ENCODE data around the gene CNTNAP2. TPM values are rescaled to one million over a fixed set of nuclear protein-coding genes. Genes with fewer than 3 reads are reported as not detected.
"Not testable (repeated sequence)": the region's sequence is repeated elsewhere in the genome, so short reads cannot be mapped to it uniquely, and the experiment has no call there.

The CNTNAP2 gene
- total RNA-seq, 1 donor from 2014 or later: 4.2 TPM

DNA sequence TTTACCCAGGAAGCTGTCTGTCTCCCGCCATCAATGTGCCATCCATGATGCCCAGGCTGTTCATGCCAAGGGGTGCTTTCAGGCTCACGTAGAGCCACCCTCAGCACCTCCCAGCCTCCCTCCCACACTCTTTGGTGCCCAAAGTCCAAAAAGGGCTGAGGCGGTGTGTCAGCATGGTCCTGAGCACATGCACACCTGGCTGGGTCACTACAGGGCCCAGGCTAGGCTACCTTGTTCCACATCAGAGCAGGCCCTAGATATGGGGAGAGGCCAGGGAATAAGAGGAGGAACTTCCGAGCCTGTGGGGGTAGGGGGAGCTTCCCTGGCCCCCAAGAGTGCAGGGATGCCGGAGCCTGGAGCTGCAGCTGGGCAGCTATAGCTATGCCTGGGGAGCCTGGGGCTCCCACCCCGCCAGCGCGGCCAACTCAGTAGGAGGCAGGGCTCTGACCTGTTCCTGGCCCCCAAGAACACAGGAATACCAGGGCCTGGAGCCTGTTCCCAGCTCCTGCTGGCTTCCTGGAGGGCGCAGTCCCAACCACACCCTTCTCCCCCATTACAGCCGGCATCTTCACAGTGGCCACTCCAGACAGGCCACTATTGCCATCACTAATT lies 2340.8 kb downstream of the CNTNAP2 start:
- Mint-ChIP-seq H3K27me3 (ENCODE audit: low read depth) (no peaks in the 10 kb centered on the region), H3K9me3 (peaks cover 5% of the 10 kb centered on the region), H3K4me1 (no peaks in the 10 kb centered on the region), H3K4me3 (no peak overlapping the region), H3K27ac (no peak overlapping the region), H3K36me3 (no peaks in the 10 kb centered on the region)
- no peak for DNase-seq (ENCODE audit: low spot score in 2 of 2, unreplicated experiment in 2 of 2)
- TF ChIP-seq, protein P1, sequence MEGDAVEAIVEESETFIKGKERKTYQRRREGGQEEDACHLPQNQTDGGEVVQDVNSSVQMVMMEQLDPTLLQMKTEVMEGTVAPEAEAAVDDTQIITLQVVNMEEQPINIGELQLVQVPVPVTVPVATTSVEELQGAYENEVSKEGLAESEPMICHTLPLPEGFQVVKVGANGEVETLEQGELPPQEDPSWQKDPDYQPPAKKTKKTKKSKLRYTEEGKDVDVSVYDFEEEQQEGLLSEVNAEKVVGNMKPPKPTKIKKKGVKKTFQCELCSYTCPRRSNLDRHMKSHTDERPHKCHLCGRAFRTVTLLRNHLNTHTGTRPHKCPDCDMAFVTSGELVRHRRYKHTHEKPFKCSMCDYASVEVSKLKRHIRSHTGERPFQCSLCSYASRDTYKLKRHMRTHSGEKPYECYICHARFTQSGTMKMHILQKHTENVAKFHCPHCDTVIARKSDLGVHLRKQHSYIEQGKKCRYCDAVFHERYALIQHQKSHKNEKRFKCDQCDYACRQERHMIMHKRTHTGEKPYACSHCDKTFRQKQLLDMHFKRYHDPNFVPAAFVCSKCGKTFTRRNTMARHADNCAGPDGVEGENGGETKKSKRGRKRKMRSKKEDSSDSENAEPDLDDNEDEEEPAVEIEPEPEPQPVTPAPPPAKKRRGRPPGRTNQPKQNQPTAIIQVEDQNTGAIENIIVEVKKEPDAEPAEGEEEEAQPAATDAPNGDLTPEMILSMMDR (IDR thresholded peaks at IDR 0.05; ENCODE audit: unreplicated experiment): no peak

DNA sequence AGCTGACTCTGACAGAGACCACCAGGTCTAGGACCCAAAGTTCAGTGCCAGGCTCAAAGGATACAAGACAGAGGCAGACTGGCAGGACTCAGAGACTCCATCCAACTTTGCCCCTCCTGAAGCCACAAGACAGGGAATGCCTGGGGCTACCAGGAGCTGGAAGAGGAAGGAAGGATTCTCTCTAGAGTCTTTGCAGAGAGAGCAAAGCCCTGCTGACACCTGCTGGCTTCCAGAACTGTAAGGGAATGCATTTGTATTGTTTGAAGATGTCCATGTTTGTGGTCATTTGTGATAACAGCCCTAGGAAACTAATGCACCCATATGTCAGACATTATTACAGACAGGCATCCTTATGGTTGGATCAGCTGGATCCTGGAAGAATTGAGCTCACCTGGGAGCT lies 2341.7 kb downstream of the CNTNAP2 start:
- Mint-ChIP-seq H3K27me3 (ENCODE audit: low read depth) (no peaks in the 10 kb centered on the region), H3K36me3 (no peaks in the 10 kb centered on the region), H3K9me3 (peaks cover 13% of the 10 kb centered on the region), H3K4me3 (no peak overlapping the region), H3K4me1 (no peaks in the 10 kb centered on the region), H3K27ac (no peak overlapping the region)
- TF ChIP-seq, protein P1 (IDR thresholded peaks at IDR 0.05; ENCODE audit: unreplicated experiment): no peak
- no peak for DNase-seq (ENCODE audit: low spot score in 2 of 2, unreplicated experiment in 2 of 2)

DNA sequence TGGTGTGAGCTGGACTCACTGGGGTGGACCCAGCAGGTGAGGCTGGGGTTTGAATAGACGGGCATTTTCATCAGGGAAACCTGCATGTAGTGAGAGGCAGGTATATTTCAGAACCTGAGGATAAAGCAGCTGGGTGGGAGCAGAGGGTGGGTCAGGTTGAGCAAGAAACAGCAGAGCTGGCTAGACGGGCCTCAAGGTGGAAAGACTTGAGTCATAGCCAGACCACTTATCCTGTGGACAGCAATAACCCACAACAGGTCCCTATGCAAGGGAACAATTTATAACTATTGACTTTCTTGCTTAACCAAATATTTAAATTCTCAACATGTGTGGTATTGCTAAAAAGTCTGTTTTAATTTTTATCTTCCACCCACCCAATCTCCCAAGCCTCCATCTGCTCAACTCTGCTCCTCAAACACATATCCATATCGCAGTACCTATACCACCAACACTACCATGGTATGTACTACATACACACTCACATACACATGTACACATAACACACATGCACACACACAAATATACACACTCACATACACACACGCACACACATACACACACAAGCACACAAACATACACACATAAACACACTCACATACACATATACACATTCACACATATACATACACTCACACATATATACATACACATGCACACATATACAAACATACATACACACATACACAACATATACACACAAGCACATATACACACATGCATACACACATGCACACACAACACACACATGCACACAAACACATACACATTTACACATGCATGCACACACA lies 2345.0 kb downstream of the CNTNAP2 start:
- no peak for DNase-seq (ENCODE audit: low spot score in 2 of 2, unreplicated experiment in 2 of 2)
- H3K9me3 Mint-ChIP-seq: peaks cover 15% of the 10 kb centered on the region
- H3K4me1 Mint-ChIP-seq: peaks cover 2% of the 10 kb centered on the region
- TF ChIP-seq, protein P1 (IDR thresholded peaks at IDR 0.05; ENCODE audit: unreplicated experiment): no peak
- H3K4me3 Mint-ChIP-seq: no peak overlapping the region
- no peaks in the 10 kb centered on the region for H3K27me3 Mint-ChIP-seq (ENCODE audit: low read depth)
- H3K36me3 Mint-ChIP-seq: no peaks in the 10 kb centered on the region
- no peak overlapping the region for H3K27ac Mint-ChIP-seq

DNA sequence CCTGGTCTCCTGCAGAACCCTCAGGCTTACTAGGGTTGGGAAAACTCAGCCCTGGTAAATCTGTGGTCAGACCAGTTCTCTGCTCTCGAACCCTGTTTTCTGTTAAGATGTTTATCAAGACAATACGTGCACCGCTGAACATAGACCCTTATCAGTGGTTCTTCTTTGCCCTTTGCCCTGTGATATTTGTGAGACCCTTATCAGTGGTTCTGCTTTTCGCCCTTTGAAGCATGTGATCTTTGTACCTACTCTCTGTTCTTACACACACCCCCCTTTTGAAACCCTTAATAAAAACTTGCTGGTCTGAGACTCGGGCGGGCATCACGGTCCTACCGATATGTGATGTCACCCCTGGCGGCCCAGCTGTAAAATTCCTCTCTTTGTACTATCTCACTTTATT lies 2346.2 kb downstream of the CNTNAP2 start:
- H3K4me3 Mint-ChIP-seq; DNase-seq (ENCODE audit: low spot score in 2 of 2, unreplicated experiment in 2 of 2); H3K4me1 Mint-ChIP-seq; H3K27ac Mint-ChIP-seq; H3K36me3 Mint-ChIP-seq; H3K27me3 Mint-ChIP-seq (ENCODE audit: low read depth): not testable (repeated sequence)
- H3K9me3 Mint-ChIP-seq: peaks cover 15% of the 10 kb centered on the region

DNA sequence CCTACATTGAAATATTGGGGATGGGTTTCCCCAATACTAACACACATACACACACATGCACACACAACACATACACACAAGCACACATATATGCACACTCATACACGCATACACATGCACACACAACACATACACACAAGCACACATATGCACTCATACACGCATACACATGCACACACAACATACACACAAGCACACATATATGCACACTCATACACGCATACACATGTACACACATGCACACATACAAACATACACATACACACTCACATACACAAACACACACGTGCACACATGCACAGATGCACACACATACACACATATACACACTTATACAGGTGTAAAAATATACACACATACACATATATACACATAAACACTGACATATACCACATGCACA lies 2346.6 kb downstream of the CNTNAP2 start:
- Mint-ChIP-seq H3K9me3 (peaks cover 15% of the 10 kb centered on the region), H3K4me1 (peaks cover 2% of the 10 kb centered on the region), H3K27ac (no peak overlapping the region), H3K4me3 (no peak overlapping the region), H3K27me3 (ENCODE audit: low read depth) (no peaks in the 10 kb centered on the region), H3K36me3 (no peaks in the 10 kb centered on the region)
- no peak for DNase-seq (ENCODE audit: low spot score in 2 of 2, unreplicated experiment in 2 of 2)
- TF ChIP-seq, protein P1 (IDR thresholded peaks at IDR 0.05; ENCODE audit: unreplicated experiment): no peak

DNA sequence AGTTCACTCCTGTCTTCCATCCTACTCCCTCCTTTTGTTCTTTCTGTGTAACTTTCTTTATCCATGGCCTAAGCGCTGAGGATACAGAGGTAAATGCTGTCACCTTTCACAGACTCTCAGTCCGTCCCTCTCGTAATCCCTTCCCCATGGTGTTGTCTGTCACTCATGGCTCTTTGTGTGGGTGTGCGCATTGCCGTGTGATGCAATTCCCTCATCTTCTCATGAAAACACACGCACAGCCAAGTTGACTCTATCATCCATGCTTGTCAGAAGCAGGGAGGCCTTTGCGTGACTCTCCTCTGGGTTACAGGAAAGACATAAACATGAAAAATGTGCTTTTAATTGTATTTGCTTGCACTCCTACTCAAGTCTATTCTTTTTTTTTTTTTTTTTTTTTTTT lies 2348.3 kb downstream of the CNTNAP2 start:
- Mint-ChIP-seq H3K4me3 (no peak overlapping the region), H3K27ac (no peak overlapping the region)

DNA sequence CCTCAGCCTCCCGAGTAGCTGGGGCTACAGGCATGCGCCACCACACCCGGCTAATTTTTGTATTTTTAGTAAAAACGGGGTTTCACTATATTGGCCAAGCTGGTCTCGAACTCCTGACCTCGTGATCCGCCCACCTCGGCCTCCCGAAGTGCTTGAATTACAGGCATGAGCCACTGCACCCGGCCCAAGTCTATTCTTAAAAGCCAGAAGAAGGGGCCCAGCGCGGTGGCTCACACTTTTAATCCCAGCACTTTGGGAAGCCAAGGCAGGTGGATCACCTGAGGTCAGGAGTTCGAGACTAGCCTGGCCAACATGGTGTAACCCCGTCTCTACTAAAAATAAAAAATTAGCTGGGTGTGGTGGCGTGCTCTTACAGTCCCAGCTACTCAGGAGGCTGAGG lies 2348.8 kb downstream of the CNTNAP2 start:
- not testable (repeated sequence) for DNase-seq (ENCODE audit: low spot score in 2 of 2, unreplicated experiment in 2 of 2); H3K27me3 Mint-ChIP-seq (ENCODE audit: low read depth); H3K27ac Mint-ChIP-seq; H3K36me3 Mint-ChIP-seq; H3K4me3 Mint-ChIP-seq; H3K4me1 Mint-ChIP-seq
- peaks cover 15% of the 10 kb centered on the region for H3K9me3 Mint-ChIP-seq

More for the DNA sequence above, 2348.3 kb downstream of the CNTNAP2 start:
- H3K9me3 Mint-ChIP-seq: peaks cover 15% of the 10 kb centered on the region
- peaks cover 2% of the 10 kb centered on the region for H3K4me1 Mint-ChIP-seq
- TF ChIP-seq, protein P1 (IDR thresholded peaks at IDR 0.05; ENCODE audit: unreplicated experiment): no peak
- H3K27me3 Mint-ChIP-seq (ENCODE audit: low read depth): no peaks in the 10 kb centered on the region
- DNase-seq (ENCODE audit: low spot score in 2 of 2, unreplicated experiment in 2 of 2): no peak
- no peaks in the 10 kb centered on the region for H3K36me3 Mint-ChIP-seq
